ENCODE results near the gene NHS. TPM values are rescaled to one million over a fixed set of nuclear protein-coding genes. Genes with fewer than 3 reads are reported as not detected.

NHS gene
- total RNA-seq, 2 donors from 2014 or later, result 3.0 to 4.3 TPM

- H3K36me3 ChIP-seq, result no peaks in the 10 kb centered on the region
- intact Hi-C loops (cut with DNase I), result no loop called here
Observed at GRCh38 chrX:17415242-17415810, 40.3 kb downstream of the NHS start.

DNA sequence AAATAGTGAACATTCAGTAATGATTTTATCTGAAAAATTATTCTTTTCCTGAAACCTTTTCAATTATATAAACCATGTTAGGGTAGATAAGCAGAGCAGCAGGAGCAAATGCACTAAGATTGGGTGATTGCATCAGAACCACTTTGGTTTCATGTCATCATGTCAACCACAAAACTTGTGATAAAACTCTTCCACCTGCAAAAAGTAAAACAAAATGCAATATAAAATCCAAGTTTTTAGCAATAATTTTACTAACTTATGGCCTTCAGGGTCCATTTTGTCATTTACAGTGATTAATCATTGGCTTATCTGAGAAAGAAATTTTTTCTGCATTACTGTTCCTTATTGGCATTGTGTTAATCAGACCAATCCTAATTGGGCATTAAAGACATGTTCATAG, 42.4 kb downstream of the NHS start:
- Histone ChIP-seq H3K27me3 (no peaks in the 10 kb centered on the region), H3K9me3 (no peaks in the 10 kb centered on the region), H3K36me3 (no peaks in the 10 kb centered on the region), H3K4me1 (no peaks in the 10 kb centered on the region), H3K9ac (ENCODE audit: low read depth in 2 of 2, low read length in 2 of 2) (no peak overlapping the region), H3K27ac (no peak overlapping the region), H3K4me3 (no peak overlapping the region)
- intact Hi-C loops (cut with DNase I), result no loop called here
- DNase-seq, result no peak
- TF ChIP-seq, protein P1, sequence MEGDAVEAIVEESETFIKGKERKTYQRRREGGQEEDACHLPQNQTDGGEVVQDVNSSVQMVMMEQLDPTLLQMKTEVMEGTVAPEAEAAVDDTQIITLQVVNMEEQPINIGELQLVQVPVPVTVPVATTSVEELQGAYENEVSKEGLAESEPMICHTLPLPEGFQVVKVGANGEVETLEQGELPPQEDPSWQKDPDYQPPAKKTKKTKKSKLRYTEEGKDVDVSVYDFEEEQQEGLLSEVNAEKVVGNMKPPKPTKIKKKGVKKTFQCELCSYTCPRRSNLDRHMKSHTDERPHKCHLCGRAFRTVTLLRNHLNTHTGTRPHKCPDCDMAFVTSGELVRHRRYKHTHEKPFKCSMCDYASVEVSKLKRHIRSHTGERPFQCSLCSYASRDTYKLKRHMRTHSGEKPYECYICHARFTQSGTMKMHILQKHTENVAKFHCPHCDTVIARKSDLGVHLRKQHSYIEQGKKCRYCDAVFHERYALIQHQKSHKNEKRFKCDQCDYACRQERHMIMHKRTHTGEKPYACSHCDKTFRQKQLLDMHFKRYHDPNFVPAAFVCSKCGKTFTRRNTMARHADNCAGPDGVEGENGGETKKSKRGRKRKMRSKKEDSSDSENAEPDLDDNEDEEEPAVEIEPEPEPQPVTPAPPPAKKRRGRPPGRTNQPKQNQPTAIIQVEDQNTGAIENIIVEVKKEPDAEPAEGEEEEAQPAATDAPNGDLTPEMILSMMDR (IDR thresholded peaks at IDR 0.05), result no peak

More at GRCh38 chrX:17415242-17415810, 40.3 kb downstream of the NHS start:
- Histone ChIP-seq H3K27me3 (no peaks in the 10 kb centered on the region), H3K27ac (no peak overlapping the region), H3K9ac (ENCODE audit: low read depth in 2 of 2, low read length in 2 of 2) (no peak overlapping the region), H3K9me3 (no peaks in the 10 kb centered on the region), H3K4me3 (no peak overlapping the region), H3K4me1 (no peaks in the 10 kb centered on the region)
- TF ChIP-seq, protein P1 (IDR thresholded peaks at IDR 0.05), result no peak
- DNase-seq, result no peak

DNA sequence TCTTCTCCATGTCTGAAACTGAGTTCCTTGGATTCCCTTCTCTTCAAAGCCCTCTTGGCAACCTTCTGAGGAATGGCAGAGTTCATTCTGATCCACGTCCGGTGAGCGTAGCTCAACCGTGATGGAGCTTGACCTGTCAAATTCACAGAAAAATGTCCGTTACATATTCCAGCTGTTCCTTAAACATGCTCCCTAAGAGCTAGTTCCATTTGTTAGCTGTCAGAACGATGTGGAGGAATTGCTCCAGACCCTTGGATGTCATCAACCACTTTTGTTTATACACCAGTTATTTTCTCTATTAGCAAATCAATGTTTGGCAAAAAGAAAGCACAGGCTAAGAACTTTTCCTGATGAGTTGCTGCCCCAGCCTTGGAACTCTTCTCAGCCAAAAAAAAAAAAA, 50.1 kb downstream of the NHS start:
- H3K27me3 ChIP-seq, result no peaks in the 10 kb centered on the region
- no peaks in the 10 kb centered on the region for H3K36me3 ChIP-seq
- H3K27ac ChIP-seq, result no peak overlapping the region
- TF ChIP-seq, protein P1 (IDR thresholded peaks at IDR 0.05), result no peak
- H3K4me1 ChIP-seq, result no peaks in the 10 kb centered on the region
- intact Hi-C loops (cut with DNase I), result no loop called here
- no peaks in the 10 kb centered on the region for H3K9me3 ChIP-seq
- no peak for DNase-seq
- no peak overlapping the region for H3K4me3 ChIP-seq
- no peak overlapping the region for H3K9ac ChIP-seq (ENCODE audit: low read depth in 2 of 2, low read length in 2 of 2)

- TF ChIP-seq, protein P1 (IDR thresholded peaks at IDR 0.05), result no peak
- no peaks in the 10 kb centered on the region for H3K36me3 ChIP-seq
- intact Hi-C loops (cut with DNase I), result no loop called here
- no peak overlapping the region for H3K4me3 ChIP-seq
- H3K4me1 ChIP-seq, result no peaks in the 10 kb centered on the region
- no peak overlapping the region for H3K27ac ChIP-seq
- no peaks in the 10 kb centered on the region for H3K9me3 ChIP-seq
- DNase-seq, result no peak
- H3K27me3 ChIP-seq, result no peaks in the 10 kb centered on the region
- no peak overlapping the region for H3K9ac ChIP-seq (ENCODE audit: low read depth in 2 of 2, low read length in 2 of 2)
Observed at GRCh38 chrX:17425551-17425950, 50.6 kb downstream of the NHS start.

GRCh38 chrX:17431171-17431570, 56.2 kb downstream of the NHS start:
- H3K36me3 ChIP-seq, result no peaks in the 10 kb centered on the region
- H3K9me3 ChIP-seq, result no peaks in the 10 kb centered on the region
- H3K4me1 ChIP-seq, result no peaks in the 10 kb centered on the region
- no peak overlapping the region for H3K4me3 ChIP-seq
- no peak for DNase-seq
- TF ChIP-seq, protein P1 (IDR thresholded peaks at IDR 0.05), result no peak
- H3K27me3 ChIP-seq, result no peaks in the 10 kb centered on the region
- H3K27ac ChIP-seq, result no peak overlapping the region
- intact Hi-C loops (cut with DNase I), result no loop called here
- no peak overlapping the region for H3K9ac ChIP-seq (ENCODE audit: low read depth in 2 of 2, low read length in 2 of 2)

Measured in colonic mucosa (tissue), 4 donors.